HL-60 (cell line): ENCODE measurements around the gene ANAPC13.

Source experiments
- DNase-seq, 2 experiments: peaks; one replicate each; pipeline ENCODE4 v3.0.0-alpha.2; 2010 to 2020; ENCODE audit warnings: low read depth in 1 of 2, low spot score in 1 of 2
- H3K27ac ChIP-seq: fragments of 250-450 bp; sonication (Bioruptor Pico); replicated peaks from 2 replicates; pipeline ENCODE4 v1.5.1; 2020; ENCODE audit warnings: mild to moderate bottlenecking, moderate library complexity
- H3K27me3 ChIP-seq: fragments of 250-450 bp; sonication (Bioruptor Pico); 2 replicates; pipeline ENCODE4 v1.5.1; 2021; ENCODE audit warnings: mild to moderate bottlenecking, moderate library complexity; ENCODE audit not compliant: insufficient read depth, poor library complexity, severe bottlenecking
- H3K4me3 ChIP-seq: replicated peaks from 2 replicates; pipeline ENCODE4 v1.5.1; 2011; ENCODE audit warnings: mild to moderate bottlenecking, control low read depth, low read length; ENCODE audit not compliant: insufficient read depth
- CTCF ChIP-seq: IDR thresholded peaks from one replicate; pipeline ENCODE4 v1.5.1; 2011; ENCODE audit warnings: low read length, control low read depth, inconsistent platforms; ENCODE audit not compliant: insufficient read depth
- GABPA ChIP-seq: IDR thresholded peaks from 2 replicates; pipeline ENCODE4 v1.6.1; 2012; ENCODE audit warnings: low read depth
- POLR2AphosphoS5 ChIP-seq: IDR thresholded peaks from 2 replicates; pipeline ENCODE4 v1.6.1; 2012; ENCODE audit warnings: low read depth
- REST ChIP-seq: IDR thresholded peaks from 2 replicates; pipeline ENCODE4 v1.6.1; 2012; ENCODE audit warnings: low read depth; ENCODE audit not compliant: insufficient replicate concordance
- SPI1 ChIP-seq: IDR thresholded peaks from 2 replicates; pipeline ENCODE4 v1.6.1; 2012; ENCODE audit warnings: low read depth, mild to moderate bottlenecking, borderline replicate concordance

ANAPC13 gene

GRCh38 chr3:134462331-134462941 is 23.3 kb downstream of the ANAPC13 start:
- Histone ChIP-seq H3K27ac (no peak overlapping the region), H3K4me3 (no peak overlapping the region), H3K27me3 (peaks cover 7% of the 10 kb centered on the region)
- no peak for DNase-seq
- TF ChIP-seq GABPA: no peak
- TF ChIP-seq REST: no peak
- TF ChIP-seq POLR2AphosphoS5: no peak
- TF ChIP-seq SPI1: no peak
- TF ChIP-seq CTCF: no peak

- H3K27ac ChIP-seq: no peak overlapping the region
These were observed 24.8 kb downstream of the ANAPC13 start for GRCh38 chr3:134460965-134461364.

More at GRCh38 chr3:134460965-134461364, 24.8 kb downstream of the ANAPC13 start:
- no peak for DNase-seq
- TF ChIP-seq POLR2AphosphoS5 (no peak), CTCF (no peak), REST (no peak), SPI1 (no peak), GABPA (no peak)
- H3K27me3 ChIP-seq: peaks cover 7% of the 10 kb centered on the region
- no peak overlapping the region for H3K4me3 ChIP-seq
